ENCODE data around the gene MT2A. TPM values are rescaled to one million over a fixed set of nuclear protein-coding genes. Genes with fewer than 3 reads are reported as not detected.

Gene MT2A
- total and polyA plus RNA-seq, 2 of the 4 experiments (the other 2 are of a cell fraction), result 25.5 to 621 TPM

DNA sequence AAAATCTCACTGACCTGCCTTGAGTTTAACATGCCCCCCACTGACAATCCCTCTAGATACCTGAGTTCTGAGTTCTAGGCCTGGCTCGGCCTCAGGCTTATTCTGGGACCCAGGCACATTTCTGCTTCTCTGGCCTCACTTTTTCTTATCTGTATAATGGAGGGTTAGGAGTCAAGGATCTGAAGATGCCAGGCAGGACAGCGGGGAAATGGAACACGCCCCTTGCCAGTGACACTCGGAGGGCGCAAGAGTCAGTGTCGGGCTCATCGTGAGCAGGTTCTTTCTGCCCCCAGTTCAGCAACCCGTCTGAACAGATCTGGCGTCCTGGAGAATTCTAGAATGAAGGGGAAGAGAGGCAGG is 19.6 kb upstream of the MT2A start:
- dilution Hi-C loops (cut with HindIII; ENCODE audit: low sequenced_read_pairs, unreplicated experiment) (no loop called here), intact Hi-C loops (cut with micrococcal nuclease) (no loop called here), in situ Hi-C loops (cut with MboI; ENCODE audit: low sequenced_read_pairs) (no loop called here)
- peak overlapping the region; percentile 78 for H3K4me2 ChIP-seq (ENCODE audit: low read depth, low read length)
- ATAC-seq (ENCODE audit: low read depth) (no peak), DNase-seq (no peak)
- H3K9ac ChIP-seq (ENCODE audit: low read depth, low read length), result no peak overlapping the region
- peaks cover 2% of the 10 kb centered on the region; the same call in 1 of the 2 replicates for H3K4me1 ChIP-seq (ENCODE audit: control insufficient read depth, insufficient read depth, low read length)
- peak overlapping the region; percentile 74 for H2AFZ ChIP-seq (replicated peaks; ENCODE audit: low read length, poor library complexity)
- H2BK20ac ChIP-seq (ENCODE audit: low read depth, low read length), result no peak overlapping the region
- H3K4ac ChIP-seq (ENCODE audit: low read depth, low read length), result no peak overlapping the region
- no peak for TF ChIP-seq POLR2A (IDR thresholded peaks at IDR 0.05; ENCODE audit: low read depth, low read length)
- no peak for TF ChIP-seq MAZ (IDR thresholded peaks at IDR 0.05; ENCODE audit: borderline replicate concordance, low read depth, low read length)
- TF ChIP-seq BHLHE40 (IDR thresholded peaks at IDR 0.05; ENCODE audit: low read depth, low read length), result no peak
- TF ChIP-seq MAFK (IDR thresholded peaks at IDR 0.05; ENCODE audit: low read depth, low read length), result no peak
- TF ChIP-seq, protein P1, sequence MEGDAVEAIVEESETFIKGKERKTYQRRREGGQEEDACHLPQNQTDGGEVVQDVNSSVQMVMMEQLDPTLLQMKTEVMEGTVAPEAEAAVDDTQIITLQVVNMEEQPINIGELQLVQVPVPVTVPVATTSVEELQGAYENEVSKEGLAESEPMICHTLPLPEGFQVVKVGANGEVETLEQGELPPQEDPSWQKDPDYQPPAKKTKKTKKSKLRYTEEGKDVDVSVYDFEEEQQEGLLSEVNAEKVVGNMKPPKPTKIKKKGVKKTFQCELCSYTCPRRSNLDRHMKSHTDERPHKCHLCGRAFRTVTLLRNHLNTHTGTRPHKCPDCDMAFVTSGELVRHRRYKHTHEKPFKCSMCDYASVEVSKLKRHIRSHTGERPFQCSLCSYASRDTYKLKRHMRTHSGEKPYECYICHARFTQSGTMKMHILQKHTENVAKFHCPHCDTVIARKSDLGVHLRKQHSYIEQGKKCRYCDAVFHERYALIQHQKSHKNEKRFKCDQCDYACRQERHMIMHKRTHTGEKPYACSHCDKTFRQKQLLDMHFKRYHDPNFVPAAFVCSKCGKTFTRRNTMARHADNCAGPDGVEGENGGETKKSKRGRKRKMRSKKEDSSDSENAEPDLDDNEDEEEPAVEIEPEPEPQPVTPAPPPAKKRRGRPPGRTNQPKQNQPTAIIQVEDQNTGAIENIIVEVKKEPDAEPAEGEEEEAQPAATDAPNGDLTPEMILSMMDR (conservative IDR thresholded peaks at IDR 0.05; ENCODE audit: low read depth, low read length), result no peak
- no peak for TF ChIP-seq SMC3 (IDR thresholded peaks at IDR 0.05; ENCODE audit: low read depth, low read length)
- no peak for TF ChIP-seq RFX5 (IDR thresholded peaks at IDR 0.05; ENCODE audit: low read depth, low read length)
- TF ChIP-seq, protein P2, sequence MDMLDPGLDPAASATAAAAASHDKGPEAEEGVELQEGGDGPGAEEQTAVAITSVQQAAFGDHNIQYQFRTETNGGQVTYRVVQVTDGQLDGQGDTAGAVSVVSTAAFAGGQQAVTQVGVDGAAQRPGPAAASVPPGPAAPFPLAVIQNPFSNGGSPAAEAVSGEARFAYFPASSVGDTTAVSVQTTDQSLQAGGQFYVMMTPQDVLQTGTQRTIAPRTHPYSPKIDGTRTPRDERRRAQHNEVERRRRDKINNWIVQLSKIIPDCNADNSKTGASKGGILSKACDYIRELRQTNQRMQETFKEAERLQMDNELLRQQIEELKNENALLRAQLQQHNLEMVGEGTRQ (IDR thresholded peaks at IDR 0.05; ENCODE audit: low read depth, low read length), result no peak
- H2BK120ac ChIP-seq (ENCODE audit: low read depth, low read length), result no peak overlapping the region
- no peak overlapping the region for H2AK5ac ChIP-seq (ENCODE audit: low read depth, low read length)
- H3K14ac ChIP-seq (replicated peaks; ENCODE audit: low read depth, low read length), result no peak overlapping the region
- no peak overlapping the region for H2AK9ac ChIP-seq (replicated peaks; ENCODE audit: low read depth, low read length, poor library complexity)
- no peaks in the 10 kb centered on the region for H3K9me1 ChIP-seq (ENCODE audit: insufficient read depth, low read length)
- H4K8ac ChIP-seq (ENCODE audit: low read depth in 2 of 2, low read length in 2 of 2), result no peak overlapping the region
- no peak overlapping the region for H4K91ac ChIP-seq (ENCODE audit: insufficient read depth, low read depth, low read length)
- H3K18ac ChIP-seq (ENCODE audit: low read depth, low read length), result no peak overlapping the region
- POLR2A ChIA-PET (ENCODE audit: unreplicated experiment), result no interaction called here
- H3K4me3 ChIP-seq (ENCODE audit: insufficient read depth, low read depth, low read length), result peak overlapping the region; percentile 44
- H3K36me3 ChIP-seq (ENCODE audit: control insufficient read depth, insufficient read depth, low read length), result no peaks in the 10 kb centered on the region
- CTCF ChIA-PET, result no interaction called here
- H3K56ac ChIP-seq (ENCODE audit: extremely low read depth, insufficient read depth, low read length), result no peak overlapping the region
- no peak overlapping the region for H3K23ac ChIP-seq (ENCODE audit: low read depth, low read length)
- no peak overlapping the region for H2BK15ac ChIP-seq (ENCODE audit: low read depth, low read length)
- no peaks in the 10 kb centered on the region for H3K79me1 ChIP-seq (ENCODE audit: low read depth in 1 of 2, low read length in 2 of 2)
- H3K27ac ChIP-seq (ENCODE audit: insufficient read depth, low read length), result no peak overlapping the region
- no TSS peak for BruUV-seq (replicated peaks)
- H3K9me3 ChIP-seq (ENCODE audit: control insufficient read depth, insufficient read depth, low read length), result no peaks in the 10 kb centered on the region; the same call in 1 of the 2 replicates
- no peak overlapping the region for H4K5ac ChIP-seq (ENCODE audit: low read depth, low read length)
- no peak overlapping the region for H2BK5ac ChIP-seq (ENCODE audit: low read depth, low read length, poor library complexity, severe bottlenecking)
- WGBS, 2 experiments (ENCODE audit: extremely low coverage in 2 of 2, insufficient read length in 1 of 2), result 17% methylated on average over 3 of the region's 9 CpGs; no CpG with 5 or more reads in 1 of the 2 experiments
- peaks cover 65% of the 10 kb centered on the region for H3K27me3 ChIP-seq (ENCODE audit: control insufficient read depth, insufficient read depth, low read length)
- no peaks in the 10 kb centered on the region for H4K20me1 ChIP-seq (ENCODE audit: insufficient read depth, low read length)
